Endothelial cell of umbilical vein (primary cell): ENCODE data around the gene GCSH.

Experiments
- EZH2 ChIP-seq: IDR thresholded peaks from 2 replicates; pipeline ENCODE4 v1.6.1; 2012; ENCODE audit warnings: borderline replicate concordance, low read depth, mild to moderate bottlenecking, moderate library complexity, low read length, inconsistent platforms; ENCODE audit not compliant: severe bottlenecking
- POLR2AphosphoS5 ChIP-seq: IDR thresholded peaks from 2 replicates; pipeline ENCODE4 v1.6.1; 2012; ENCODE audit warnings: low read depth, mild to moderate bottlenecking, control low read depth, low read length, moderate library complexity; ENCODE audit not compliant: insufficient read depth
- TF ChIP-seq, protein P1 (sequence below), 2 donors: IDR thresholded peaks; 1 replicate in 1 of 2; 2 replicates in 1 of 2; pipeline ENCODE4 v1.5.1; 2011; ENCODE audit warnings: low read length in 2 of 2, mild to moderate bottlenecking in 2 of 2, moderate library complexity in 2 of 2, control low read depth in 1 of 2, inconsistent platforms in 1 of 2, low read depth in 1 of 2; ENCODE audit not compliant: insufficient read depth in 1 of 2; ENCODE audit errors: extremely low read depth in 1 of 2

GRCh38 chr16:81066681-81067080 lies 29.5 kb downstream of the GCSH start:
- TF ChIP-seq, protein P1, sequence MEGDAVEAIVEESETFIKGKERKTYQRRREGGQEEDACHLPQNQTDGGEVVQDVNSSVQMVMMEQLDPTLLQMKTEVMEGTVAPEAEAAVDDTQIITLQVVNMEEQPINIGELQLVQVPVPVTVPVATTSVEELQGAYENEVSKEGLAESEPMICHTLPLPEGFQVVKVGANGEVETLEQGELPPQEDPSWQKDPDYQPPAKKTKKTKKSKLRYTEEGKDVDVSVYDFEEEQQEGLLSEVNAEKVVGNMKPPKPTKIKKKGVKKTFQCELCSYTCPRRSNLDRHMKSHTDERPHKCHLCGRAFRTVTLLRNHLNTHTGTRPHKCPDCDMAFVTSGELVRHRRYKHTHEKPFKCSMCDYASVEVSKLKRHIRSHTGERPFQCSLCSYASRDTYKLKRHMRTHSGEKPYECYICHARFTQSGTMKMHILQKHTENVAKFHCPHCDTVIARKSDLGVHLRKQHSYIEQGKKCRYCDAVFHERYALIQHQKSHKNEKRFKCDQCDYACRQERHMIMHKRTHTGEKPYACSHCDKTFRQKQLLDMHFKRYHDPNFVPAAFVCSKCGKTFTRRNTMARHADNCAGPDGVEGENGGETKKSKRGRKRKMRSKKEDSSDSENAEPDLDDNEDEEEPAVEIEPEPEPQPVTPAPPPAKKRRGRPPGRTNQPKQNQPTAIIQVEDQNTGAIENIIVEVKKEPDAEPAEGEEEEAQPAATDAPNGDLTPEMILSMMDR (IDR thresholded peaks at IDR 0.05; ENCODE audit: extremely low read depth in 1 of 2, insufficient read depth in 1 of 2, low read depth in 1 of 2, low read length in 2 of 2), result no peak
- TF ChIP-seq EZH2, result no peak
- TF ChIP-seq POLR2AphosphoS5, result no peak
